NCI-H345 treated with DMSO at 0.1 percent for 48 hours (cell line): ENCODE results near the gene ZSCAN10.

Source experiments
- DNase-seq: peaks from one replicate; lab custom pipeline; 2025; ENCODE audit not compliant: unreplicated experiment; lab: John Stamatoyannopoulos, UW

Gene ZSCAN10

DNA sequence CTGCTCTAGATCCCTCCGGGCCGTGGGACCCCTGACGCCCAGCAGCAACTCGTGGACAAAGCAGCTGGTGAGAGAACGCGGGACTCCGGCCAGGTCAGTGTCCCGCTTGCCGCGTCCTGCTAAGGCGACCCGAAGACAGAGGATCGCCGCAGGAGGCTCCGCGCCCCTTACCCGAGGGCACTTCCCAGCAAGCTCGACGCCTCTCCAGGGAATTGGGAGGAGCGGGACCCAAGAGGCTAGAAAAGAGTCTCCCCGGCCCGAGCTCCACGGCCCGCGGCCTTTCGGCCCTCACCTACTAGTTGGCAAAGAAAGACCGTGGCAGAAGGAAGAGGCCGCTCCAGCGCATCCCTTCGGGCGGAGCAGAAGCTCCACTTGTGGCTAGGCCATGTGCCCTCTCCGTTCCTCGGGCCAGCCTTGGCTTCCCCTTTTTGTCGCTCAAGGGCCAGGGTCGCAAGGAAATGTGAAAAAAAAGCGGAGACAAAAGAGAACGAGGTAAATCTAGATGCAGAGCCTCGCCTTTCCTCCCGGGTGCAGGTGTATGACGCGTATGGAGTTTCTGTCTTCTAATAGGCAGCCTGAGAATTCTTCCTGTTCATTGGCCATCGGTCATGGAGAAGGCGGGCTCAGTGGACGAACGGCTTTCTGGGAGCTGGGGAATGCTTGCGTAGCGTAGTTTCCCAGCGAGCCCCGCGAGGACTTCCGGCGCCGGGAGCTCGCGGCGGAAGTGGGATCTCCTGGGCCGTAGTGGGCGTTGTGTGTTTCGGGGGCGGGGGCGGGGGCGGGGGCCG is 35.4 kb upstream of the ZSCAN10 start, which contains the start of gene ZNF213:
Gene ZNF213 (plus strand): TSS at position 692 of the 788 bp plus-strand sequence. CDS start 2,252 bp downstream, outside the sequence.
- peak; percentile 95 for DNase-seq

GRCh38 chr16:3133844-3134243 is 34.8 kb upstream of the ZSCAN10 start:
- no peak for DNase-seq

- no peak for DNase-seq
These were observed 32.8 kb upstream of the ZSCAN10 start for GRCh38 chr16:3131755-3132377.

DNA sequence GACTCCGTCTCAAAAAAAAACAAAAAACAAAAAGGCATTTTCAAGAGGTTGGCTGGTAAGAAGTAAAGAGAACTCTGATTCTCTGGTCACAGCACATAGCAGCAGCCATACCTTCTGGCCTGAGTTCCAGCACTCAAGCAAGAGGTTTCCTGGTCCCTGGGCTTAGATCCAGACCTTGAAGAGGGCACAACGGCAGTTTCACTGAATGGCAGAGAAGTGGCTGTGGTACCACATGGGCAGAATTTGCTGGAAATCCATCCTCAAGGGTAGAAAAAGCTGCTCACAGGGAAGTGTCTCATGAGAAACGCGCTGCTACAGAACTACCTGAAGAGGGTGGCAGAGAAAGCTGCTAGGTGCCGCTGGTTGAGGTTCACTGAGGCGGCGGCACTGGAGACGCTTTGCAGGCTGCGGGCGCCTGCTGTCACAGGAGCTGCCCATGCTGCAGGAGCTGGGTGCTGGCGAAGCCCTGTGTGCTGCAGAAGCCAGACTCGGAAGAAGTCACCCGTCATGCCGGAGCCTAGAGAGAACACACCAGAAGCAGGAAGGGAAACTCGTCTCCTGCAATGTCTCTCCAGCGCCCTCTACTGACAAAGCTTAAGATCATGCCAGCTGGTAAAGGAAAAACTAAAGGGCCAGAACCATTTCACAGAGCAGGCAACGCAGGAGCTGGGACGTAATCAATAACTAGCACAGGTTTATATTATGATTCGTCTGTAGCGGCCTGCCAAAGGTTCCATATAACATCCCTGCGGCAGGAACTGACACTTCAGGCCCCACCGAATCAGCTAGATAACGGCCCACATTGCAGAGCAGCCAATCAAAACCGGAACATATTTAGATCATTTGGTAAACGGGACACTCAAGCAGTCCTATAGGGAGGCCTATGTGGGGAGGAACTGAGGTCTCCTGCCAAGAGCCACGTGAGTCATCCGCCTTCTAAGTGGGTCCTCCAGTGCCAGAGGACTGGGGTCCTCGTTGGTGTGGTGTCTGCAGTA is 30.3 kb upstream of the ZSCAN10 start:
- DNase-seq = peak; percentile 77

- peak; percentile 93 for DNase-seq
These were observed 28.7 kb upstream of the ZSCAN10 start for GRCh38 chr16:3127745-3128144.

DNA sequence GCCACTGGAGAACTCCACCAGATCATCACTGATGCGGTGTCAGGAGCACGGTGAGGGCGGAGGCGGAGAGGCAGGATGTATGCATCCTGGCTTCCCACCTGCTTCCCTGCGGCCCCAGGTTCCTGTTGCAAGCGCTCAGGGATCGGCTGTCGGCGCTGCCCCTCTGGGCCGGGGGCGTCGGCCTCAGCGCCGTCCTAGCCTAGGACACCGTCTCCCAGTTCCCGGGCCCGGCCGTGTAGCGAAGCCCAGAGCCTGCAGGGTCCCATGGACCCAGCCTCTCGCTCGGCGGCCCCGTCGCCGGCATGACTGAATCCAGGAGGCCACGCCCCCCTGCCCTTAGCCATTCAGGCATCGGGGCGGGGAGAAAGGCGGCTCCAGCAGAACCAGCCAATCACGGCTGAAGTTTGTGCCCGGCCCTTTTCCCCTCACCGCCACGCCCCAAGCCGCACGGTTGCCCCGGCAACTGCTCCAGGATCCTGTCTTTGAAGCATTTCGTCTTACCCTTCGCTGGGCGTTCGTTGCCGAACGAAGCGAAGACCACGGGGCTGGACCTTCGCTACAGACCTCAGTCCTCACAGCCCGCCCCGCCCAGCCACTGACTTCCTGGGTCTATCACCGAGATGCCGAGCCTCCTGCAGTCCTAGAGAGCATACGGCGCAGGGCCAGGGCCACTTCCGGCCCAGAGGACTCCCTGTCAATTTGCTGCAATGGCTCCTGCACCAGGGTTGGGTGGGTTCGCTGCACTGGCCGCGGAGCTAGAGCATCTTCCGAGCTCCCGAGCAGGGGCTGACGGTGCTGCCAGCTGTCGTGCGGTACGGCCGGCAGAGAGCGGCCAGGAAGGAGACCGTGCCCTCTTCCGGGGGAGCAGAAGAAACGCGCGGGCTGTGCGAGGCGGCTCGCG is 25.1 kb upstream of the ZSCAN10 start:
- peak; percentile 98 for DNase-seq

DNA sequence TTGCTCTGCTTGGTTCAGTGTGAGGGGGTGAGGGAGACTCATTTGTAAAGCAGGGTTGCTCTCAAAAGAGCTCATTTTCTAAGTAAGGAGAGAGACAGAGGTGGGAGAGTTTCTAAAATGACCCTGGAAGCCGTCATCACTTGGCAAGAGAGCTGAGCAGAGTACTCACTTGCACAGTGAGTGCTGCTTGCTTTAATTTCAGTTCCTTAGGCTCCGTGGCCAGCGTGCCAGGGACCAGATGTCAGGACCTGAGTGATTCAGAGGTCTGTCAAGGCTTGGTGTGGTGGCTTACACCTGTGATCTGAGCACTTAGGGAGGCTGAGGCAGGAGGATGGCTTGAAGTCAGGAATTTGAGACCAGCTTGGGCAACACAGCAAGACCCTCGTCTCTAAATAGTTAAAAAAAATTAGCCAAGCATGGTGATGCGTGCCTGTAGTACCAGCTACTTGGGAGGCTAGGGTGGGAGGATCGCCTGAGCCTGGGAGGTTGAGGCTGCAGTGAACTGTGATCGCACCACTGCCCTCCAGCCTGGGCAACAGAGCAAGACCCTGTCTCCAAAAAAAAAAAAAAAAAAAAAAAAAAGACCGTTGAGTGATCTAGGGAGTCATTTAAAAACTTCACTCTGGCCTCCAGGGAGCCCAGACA is 24.0 kb upstream of the ZSCAN10 start:
- DNase-seq = no peak

DNA sequence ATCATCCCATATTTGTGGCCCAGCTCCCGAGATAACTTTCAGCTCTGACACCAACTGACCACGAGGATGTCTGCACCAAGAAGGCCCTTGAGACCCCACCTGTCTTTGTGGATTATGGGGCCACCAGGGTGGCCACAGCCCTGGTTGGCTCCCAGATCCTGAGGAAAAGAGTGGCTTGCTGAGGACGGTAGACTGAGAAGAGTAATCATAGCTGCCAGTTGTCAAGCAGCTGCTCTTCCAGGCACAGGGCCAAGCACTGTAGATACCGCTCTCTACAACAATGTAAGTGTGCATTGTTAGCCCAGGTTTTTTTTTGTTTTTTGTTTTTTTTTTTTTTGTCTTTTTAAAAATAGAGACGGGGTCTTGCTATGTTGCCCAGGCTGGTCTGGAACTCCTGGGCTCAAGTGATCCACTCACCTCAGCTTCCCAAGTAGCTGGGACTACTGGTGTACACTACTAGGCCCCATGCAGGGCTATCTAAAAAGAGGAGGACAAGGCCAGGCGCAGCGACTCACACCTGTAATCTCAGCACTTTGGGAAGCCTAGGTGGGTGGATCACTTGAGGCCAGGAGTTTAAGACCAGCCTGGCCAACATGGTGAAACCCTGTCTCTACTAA is 22.9 kb upstream of the ZSCAN10 start:
- DNase-seq = peak; percentile 41

- DNase-seq = no peak
These were observed 21.3 kb upstream of the ZSCAN10 start for GRCh38 chr16:3120435-3120834.

- no peak for DNase-seq
These were observed 20.8 kb upstream of the ZSCAN10 start for GRCh38 chr16:3119701-3120408.

- DNase-seq = no peak
These were observed 20.2 kb upstream of the ZSCAN10 start for GRCh38 chr16:3119286-3119685.

DNA sequence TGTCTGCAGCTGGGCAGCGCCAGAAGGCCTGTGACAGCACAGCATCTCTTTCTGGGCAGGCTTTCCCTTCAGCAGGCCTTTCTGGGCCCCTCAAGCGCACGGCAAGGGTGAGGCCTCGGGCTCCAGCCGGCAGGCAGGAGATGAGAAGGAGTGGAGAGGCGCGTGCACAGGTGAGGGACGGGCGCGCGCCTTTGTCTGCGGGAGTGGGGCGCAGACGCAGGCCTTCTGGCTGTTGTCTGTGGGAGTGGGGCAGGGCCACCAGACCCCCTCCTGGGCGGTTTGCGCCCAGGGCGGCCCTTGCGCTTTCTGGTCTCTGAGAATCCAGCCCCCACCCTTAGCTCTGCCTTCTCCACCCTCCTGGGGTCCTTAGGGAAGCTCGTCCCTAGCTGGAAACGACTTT is 19.8 kb upstream of the ZSCAN10 start:
- DNase-seq = no peak

DNA sequence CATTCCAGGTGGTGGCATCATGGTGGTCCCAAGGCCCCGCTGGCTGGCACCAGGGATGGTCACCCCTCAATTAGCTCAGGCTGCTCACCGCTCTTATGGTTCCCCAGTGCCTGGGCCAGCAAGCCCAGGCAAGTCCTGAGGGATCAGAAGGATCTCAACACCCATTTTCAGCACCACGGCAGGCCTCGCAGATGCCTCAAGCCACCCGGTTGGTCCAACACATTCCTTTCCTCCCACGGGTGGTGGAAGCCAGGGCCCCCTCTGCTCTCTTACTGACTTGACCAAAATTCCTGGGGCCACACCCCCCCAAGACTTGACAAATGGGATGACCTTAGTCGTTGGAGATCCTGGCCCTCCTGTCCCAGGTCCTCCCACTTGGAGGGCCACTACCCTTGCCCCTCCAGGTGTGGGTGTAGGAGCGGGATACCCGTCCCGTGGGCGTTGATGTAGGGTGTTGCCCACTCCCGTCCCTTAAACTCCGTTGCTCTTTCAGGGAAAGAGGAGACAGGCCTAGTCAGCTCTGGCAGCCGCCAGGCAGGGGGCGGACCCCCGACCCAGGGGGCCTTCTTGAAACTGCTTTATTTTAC is 19.2 kb upstream of the ZSCAN10 start:
- no peak for DNase-seq

- no peak for DNase-seq
These were observed 16.5 kb upstream of the ZSCAN10 start for GRCh38 chr16:3115561-3115960.

GRCh38 chr16:3115003-3115402 is 15.9 kb upstream of the ZSCAN10 start:
- no peak for DNase-seq

- DNase-seq = no peak
These were observed 14.8 kb upstream of the ZSCAN10 start for GRCh38 chr16:3113765-3114479.

GRCh38 chr16:3112881-3113574 is 13.9 kb upstream of the ZSCAN10 start:
- DNase-seq = no peak
